GM12891 (cell line): Measurements from ENCODE around the gene HS6ST2.

ENCODE experiments used
- DNase-seq: peaks from one replicate; pipeline ENCODE4 v3.0.0; 2011; ENCODE audit warnings: low spot score; ENCODE audit not compliant: insufficient read length
- FAIRE-seq: peaks from 2 replicates; lab custom pipeline; 2011; peaks lifted over from hg19 to GRCh38; lab: Jason Lieb, UNC
- PAX5 ChIP-seq: IDR thresholded peaks from 2 replicates; pipeline ENCODE4 v1.6.1; 2011; ENCODE audit warnings: low read length, moderate library complexity, mild to moderate bottlenecking; ENCODE audit not compliant: insufficient read depth, severe bottlenecking
- POLR2A ChIP-seq: IDR thresholded peaks from 2 replicates; pipeline ENCODE4 v1.6.1; 2011; ENCODE audit warnings: low read depth, low read length, control low read depth
- POLR2AphosphoS5 ChIP-seq: IDR thresholded peaks from 2 replicates; pipeline ENCODE4 v1.6.1; 2011; ENCODE audit warnings: low read depth, low read length, control low read depth
- POU2F2 ChIP-seq: IDR thresholded peaks from 2 replicates; pipeline ENCODE4 v1.6.1; 2011; ENCODE audit warnings: low read depth, mild to moderate bottlenecking, control low read depth, low read length, moderate library complexity
- SPI1 ChIP-seq: IDR thresholded peaks from 2 replicates; pipeline ENCODE4 v1.6.1; 2011; ENCODE audit warnings: low read depth, low read length, control low read depth
- TAF1 ChIP-seq: IDR thresholded peaks from 2 replicates; pipeline ENCODE4 v1.6.1; 2011; ENCODE audit warnings: low read depth, low read length, control low read depth

Gene HS6ST2

GRCh38 chrX:132704769-132705168, 253.7 kb downstream of the HS6ST2 start:
- TF ChIP-seq TAF1 (no peak), PAX5 (no peak), POLR2AphosphoS5 (no peak), SPI1 (no peak), POLR2A (no peak), POU2F2 (no peak)
- FAIRE-seq (no peak), DNase-seq (no peak)

GRCh38 chrX:132694382-132694781, 264.0 kb downstream of the HS6ST2 start:
- no peak for FAIRE-seq
- TF ChIP-seq POU2F2 (no peak), PAX5 (no peak), POLR2AphosphoS5 (no peak), SPI1 (no peak), TAF1 (no peak)
- DNase-seq: no peak

GRCh38 chrX:132692526-132692925, 265.9 kb downstream of the HS6ST2 start:
- no peak for FAIRE-seq
- TF ChIP-seq PAX5 (no peak), POLR2A (no peak), SPI1 (no peak), TAF1 (no peak), POLR2AphosphoS5 (no peak), POU2F2 (no peak)
- no peak for DNase-seq

- no peak for FAIRE-seq
- DNase-seq: no peak
- TF ChIP-seq TAF1: no peak
- no peak for TF ChIP-seq PAX5
- no peak for TF ChIP-seq POU2F2
- TF ChIP-seq SPI1: no peak
Measured at GRCh38 chrX:132692066-132692465, 266.4 kb downstream of the HS6ST2 start.

DNA sequence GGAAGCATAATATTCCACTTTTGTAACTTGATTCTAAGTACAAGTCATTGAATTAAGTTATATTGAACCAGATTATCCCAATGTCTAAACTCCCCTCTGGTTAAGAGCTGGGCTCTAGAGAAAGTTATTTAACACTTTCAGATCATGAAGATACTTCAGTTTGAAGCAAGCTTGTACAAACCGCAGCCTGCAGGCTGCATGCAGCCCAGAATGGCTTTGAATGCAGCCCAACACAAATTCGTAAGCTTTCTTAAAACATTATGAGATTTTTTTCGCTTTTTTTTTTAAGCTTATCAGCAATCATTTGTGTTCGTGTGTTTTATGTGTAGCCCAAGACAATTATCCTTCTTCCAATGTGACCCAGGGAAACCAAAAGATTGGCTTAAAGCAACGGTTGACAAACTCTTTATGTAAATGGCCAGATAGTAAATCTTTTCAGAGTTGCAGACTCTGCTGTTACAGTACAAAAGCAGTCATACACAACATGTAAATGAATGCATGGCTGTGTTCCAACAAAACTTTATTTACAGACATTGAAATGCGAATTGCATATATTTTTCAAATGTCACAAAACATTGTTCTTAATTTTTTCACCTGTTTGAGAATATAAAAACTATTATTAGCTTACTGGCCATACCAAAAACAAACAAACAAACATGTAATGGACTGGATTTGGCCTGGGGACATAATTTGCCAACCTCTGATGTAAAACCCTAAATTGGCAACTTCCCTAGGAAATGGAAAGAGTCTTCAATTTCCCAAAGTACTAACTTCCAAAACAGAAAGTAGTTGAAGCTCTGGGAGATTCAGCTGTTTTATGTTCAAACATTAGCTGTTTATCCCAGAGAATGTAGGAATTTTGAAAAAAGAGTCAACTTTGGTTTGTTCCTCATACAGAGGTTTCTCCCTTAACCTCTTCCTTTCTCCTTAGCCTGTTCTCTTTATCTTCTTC, 268.5 kb downstream of the HS6ST2 start:
- DNase-seq: no peak
- no peak for TF ChIP-seq PAX5
- FAIRE-seq: no peak

GRCh38 chrX:132685276-132685675, 273.2 kb downstream of the HS6ST2 start:
- no peak for TF ChIP-seq SPI1
- TF ChIP-seq TAF1: no peak
- TF ChIP-seq POLR2A: no peak
- TF ChIP-seq POU2F2: no peak
- TF ChIP-seq POLR2AphosphoS5: no peak
- no peak for TF ChIP-seq PAX5
- FAIRE-seq (no peak), DNase-seq (no peak)

GRCh38 chrX:132677233-132677716, 281.2 kb downstream of the HS6ST2 start:
- DNase-seq: no peak
- TF ChIP-seq POLR2A (no peak), POU2F2 (no peak), POLR2AphosphoS5 (no peak), PAX5 (no peak), SPI1 (no peak), TAF1 (no peak)
- FAIRE-seq: no peak

DNA sequence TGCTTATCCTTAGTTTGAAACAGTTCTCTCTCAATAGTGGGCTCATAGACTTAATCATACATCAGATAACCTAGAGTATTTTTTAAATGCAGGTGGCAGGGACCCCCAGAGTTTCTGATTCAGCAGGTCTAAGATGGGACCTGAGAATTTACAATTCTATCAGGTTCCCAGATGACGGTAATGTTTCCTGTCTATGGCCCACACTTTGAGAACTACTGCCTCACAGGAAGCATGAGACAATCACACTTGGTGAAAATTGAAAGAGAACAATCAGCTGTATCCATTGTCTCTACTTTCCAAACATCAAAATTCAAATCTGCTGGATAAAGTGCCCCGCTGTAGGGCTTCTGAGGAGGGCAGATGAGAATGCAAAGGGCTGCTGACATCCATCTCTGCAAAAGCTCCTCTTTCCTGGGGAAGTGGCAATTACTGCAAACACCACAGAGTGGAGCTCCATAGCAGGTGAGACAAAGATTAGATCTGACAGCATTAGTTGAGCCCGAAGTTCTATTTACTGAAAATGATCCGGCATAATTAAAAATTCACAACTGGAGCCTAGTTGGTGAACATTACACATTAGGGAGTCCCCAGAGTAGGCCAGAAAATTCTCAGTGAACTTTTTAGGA, 281.8 kb downstream of the HS6ST2 start:
- TF ChIP-seq PAX5 (no peak), SPI1 (no peak), POLR2AphosphoS5 (no peak), TAF1 (no peak), POLR2A (no peak), POU2F2 (no peak)
- DNase-seq (no peak), FAIRE-seq (no peak)

DNA sequence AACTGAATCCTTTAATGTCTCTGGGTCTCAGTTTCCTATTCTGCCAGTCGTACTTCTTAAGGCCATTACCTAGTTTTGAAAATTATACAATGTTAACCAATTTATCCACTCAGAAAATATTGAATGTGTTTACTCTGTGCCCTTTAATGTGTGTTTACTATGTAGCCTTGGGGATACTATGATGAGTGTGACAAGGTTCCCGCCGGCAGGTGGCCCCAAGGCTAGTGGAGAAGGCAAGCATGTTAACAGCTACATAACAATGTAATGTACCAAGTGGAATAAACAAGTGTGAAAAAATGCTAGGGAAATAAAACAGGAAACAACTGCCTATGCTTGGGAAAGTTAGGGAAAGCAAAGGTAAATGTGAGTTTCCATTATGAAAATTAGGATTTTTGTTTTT, 282.3 kb downstream of the HS6ST2 start:
- DNase-seq (no peak), FAIRE-seq (no peak)
- no peak for TF ChIP-seq POLR2A
- TF ChIP-seq PAX5: no peak
- no peak for TF ChIP-seq TAF1
- TF ChIP-seq POU2F2: no peak

DNA sequence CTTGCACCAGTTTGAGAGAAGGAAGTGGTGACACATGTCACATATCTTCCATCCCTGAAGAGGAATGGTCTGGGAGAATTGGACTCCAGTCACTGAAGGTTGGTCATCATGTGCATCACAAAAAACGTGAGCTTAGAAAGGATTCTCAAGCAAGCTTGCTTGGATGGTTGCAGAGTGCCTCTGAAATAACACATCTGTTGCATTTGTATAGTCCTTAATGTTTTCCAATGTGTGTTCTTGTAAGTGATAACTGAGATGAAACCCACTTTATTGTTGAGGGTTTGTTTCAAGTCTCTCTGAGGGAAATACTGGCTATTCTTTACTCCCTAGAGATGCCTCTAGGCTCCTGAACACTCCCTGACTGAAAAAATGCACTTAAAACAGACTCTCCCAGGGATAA, 285.1 kb downstream of the HS6ST2 start:
- no peak for DNase-seq
- no peak for FAIRE-seq
- no peak for TF ChIP-seq PAX5
- TF ChIP-seq TAF1: no peak
- no peak for TF ChIP-seq POLR2A
- TF ChIP-seq POLR2AphosphoS5: no peak
- no peak for TF ChIP-seq POU2F2
- no peak for TF ChIP-seq SPI1
